ENCODE measurements around the gene OR6S1. TPM values are rescaled to one million over a fixed set of nuclear protein-coding genes. Genes with fewer than 3 reads are reported as not detected.
A peak's percentile ranks its signal among the peaks of the same experiment; 100 is the strongest.

The OR6S1 gene
- total RNA-seq, 1 experiment from 2014 or later = not detected

DNA sequence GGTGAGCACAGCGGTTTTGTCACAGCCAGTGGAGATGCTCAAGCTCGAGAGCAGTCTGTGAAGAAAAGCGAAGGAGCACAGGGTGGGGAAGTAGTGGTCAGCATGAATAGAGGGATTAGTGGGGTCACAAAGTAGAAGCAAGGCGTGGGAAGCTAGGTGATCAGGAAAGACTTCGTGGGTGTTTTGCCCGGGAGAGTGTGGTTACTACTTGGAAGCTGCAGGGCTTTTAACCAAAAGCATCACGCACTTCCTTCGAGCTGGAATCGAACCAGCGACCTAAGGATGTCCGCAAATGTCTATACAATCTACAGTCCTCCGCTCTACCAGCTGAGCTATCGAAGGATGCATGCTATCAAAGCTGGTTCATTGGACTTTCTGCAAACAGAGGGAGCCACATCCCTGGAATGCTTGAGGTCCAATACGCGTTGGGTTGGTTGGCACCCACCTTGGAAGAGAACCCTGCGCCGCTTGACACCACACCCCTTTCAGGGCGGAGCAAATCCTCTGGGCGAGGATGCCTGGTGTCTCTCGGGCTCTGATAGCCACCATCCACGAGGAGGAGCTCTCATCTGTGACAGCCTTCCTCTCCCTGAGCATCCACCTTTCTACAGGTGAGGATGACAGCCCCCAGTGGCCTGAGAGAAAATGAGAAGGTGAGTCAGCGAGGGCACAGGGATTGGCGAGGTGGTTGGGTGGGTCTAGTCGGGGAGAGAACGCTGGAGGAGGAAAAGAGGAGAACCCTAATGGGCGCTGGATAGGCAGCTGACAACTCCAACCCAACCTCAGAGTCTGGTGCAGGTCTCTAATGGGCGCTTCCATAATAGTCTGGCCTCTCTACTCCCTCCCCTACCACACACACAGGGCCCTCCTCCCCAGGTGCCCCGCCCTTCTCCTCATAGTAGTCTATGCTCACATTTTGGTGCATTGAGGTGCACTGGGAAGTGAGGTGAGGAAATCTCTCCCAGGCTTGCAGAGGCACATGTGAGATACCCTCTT is 16.0 kb upstream of the OR6S1 start:
- DNase-seq (ENCODE audit: low spot score) (peak; percentile 90), ATAC-seq (peak; percentile 79)
- Mint-ChIP-seq H3K27me3 (ENCODE audit: low read depth) (peaks cover 63% of the 10 kb centered on the region), H3K9me3 (no peaks in the 10 kb centered on the region), H3K36me3 (no peaks in the 10 kb centered on the region), H3K4me1 (peaks cover 36% of the 10 kb centered on the region), H3K4me3 (peak overlapping the region; percentile 77), H3K27ac (no peak overlapping the region)
- ChIA-PET CTCF (interaction anchor here (0.6 to 5.9 kb wide), 29 partner anchors 8 to 436 kb away, joined by 3 to 106 read pairs (median 6); partner anchors contain the start of genes PARP2, PIP4P1 and RNASE4), POLR2A (interaction anchor here (0.9 to 1.6 kb wide), 6 partner anchors 24 to 51 kb away, joined by 3 to 9 read pairs (median 4); partner anchors contain the start of gene RNASE4)
- TF ChIP-seq, protein P1, sequence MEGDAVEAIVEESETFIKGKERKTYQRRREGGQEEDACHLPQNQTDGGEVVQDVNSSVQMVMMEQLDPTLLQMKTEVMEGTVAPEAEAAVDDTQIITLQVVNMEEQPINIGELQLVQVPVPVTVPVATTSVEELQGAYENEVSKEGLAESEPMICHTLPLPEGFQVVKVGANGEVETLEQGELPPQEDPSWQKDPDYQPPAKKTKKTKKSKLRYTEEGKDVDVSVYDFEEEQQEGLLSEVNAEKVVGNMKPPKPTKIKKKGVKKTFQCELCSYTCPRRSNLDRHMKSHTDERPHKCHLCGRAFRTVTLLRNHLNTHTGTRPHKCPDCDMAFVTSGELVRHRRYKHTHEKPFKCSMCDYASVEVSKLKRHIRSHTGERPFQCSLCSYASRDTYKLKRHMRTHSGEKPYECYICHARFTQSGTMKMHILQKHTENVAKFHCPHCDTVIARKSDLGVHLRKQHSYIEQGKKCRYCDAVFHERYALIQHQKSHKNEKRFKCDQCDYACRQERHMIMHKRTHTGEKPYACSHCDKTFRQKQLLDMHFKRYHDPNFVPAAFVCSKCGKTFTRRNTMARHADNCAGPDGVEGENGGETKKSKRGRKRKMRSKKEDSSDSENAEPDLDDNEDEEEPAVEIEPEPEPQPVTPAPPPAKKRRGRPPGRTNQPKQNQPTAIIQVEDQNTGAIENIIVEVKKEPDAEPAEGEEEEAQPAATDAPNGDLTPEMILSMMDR (IDR thresholded peaks at IDR 0.05) = 0 out of 2 replicates have a peak, but pooled peaks have one; percentile 14
- TF ChIP-seq, protein P2, sequence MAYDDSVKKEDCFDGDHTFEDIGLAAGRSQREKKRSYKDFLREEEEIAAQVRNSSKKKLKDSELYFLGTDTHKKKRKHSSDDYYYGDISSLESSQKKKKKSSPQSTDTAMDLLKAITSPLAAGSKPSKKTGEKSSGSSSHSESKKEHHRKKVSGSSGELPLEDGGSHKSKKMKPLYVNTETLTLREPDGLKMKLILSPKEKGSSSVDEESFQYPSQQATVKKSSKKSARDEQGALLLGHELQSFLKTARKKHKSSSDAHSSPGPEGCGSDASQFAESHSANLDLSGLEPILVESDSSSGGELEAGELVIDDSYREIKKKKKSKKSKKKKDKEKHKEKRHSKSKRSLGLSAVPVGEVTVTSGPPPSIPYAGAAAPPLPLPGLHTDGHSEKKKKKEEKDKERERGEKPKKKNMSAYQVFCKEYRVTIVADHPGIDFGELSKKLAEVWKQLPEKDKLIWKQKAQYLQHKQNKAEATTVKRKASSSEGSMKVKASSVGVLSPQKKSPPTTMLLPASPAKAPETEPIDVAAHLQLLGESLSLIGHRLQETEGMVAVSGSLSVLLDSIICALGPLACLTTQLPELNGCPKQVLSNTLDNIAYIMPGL (CRISPR knock-in tag; IDR thresholded peaks at IDR 0.05) = peak; percentile 80; the same call in 1 of the 2 replicates
- 0 out of 2 replicates have a peak, but pooled peaks have one; percentile 28 for TF ChIP-seq ETV6 (CRISPR knock-in tag; IDR thresholded peaks at IDR 0.05)
- TF ChIP-seq, protein P3, sequence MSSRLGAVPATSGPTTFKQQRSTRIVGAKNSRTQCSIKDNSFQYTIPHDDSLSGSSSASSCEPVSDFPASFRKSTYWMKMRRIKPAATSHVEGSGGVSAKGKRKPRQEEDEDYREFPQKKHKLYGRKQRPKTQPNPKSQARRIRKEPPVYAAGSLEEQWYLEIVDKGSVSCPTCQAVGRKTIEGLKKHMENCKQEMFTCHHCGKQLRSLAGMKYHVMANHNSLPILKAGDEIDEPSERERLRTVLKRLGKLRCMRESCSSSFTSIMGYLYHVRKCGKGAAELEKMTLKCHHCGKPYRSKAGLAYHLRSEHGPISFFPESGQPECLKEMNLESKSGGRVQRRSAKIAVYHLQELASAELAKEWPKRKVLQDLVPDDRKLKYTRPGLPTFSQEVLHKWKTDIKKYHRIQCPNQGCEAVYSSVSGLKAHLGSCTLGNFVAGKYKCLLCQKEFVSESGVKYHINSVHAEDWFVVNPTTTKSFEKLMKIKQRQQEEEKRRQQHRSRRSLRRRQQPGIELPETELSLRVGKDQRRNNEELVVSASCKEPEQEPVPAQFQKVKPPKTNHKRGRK (CRISPR knock-in tag; IDR thresholded peaks at IDR 0.05; ENCODE audit: borderline replicate concordance) = no peak

DNA sequence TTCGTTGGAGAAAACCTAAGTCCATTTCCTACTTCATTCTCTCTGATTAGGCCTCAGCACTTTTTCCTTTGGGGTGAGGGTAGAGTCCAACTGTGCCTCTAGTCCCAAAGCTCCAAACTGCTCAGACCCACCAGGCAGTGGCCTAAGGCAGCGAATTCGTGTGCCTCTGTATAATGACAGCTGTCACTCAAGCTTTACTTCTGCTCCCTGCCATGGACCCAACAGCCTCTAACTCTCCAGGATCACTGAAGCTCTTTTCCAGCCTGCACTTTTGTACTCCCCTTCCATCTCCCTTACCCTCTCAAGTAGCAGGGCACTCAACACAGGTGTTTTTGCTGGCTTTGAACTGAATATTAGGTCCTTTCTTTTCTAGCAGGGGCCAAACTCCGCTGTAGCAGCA is 14.8 kb upstream of the OR6S1 start:
- ChIA-PET POLR2A (interaction anchor here (1.1 kb wide), 1 partner anchor 27 kb away, joined by 7 read pairs; no protein-coding TSS in a partner anchor), CTCF (interaction anchor here (1.6 to 5.9 kb wide), 7 partner anchors 25 to 315 kb away, joined by 3 to 106 read pairs (median 6); partner anchors contain the start of gene RNASE4)
- TF ChIP-seq, protein P4, sequence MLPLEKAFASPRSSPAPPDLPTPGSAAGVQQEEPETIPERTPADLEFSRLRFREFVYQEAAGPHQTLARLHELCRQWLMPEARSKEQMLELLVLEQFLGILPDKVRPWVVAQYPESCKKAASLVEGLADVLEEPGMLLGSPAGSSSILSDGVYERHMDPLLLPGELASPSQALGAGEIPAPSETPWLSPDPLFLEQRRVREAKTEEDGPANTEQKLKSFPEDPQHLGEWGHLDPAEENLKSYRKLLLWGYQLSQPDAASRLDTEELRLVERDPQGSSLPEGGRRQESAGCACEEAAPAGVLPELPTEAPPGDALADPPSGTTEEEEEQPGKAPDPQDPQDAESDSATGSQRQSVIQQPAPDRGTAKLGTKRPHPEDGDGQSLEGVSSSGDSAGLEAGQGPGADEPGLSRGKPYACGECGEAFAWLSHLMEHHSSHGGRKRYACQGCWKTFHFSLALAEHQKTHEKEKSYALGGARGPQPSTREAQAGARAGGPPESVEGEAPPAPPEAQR (CRISPR knock-in tag; IDR thresholded peaks at IDR 0.05) = no peak
- Mint-ChIP-seq H3K4me1 (peaks cover 38% of the 10 kb centered on the region), H3K27me3 (ENCODE audit: low read depth) (peaks cover 59% of the 10 kb centered on the region), H3K36me3 (no peaks in the 10 kb centered on the region), H3K9me3 (no peaks in the 10 kb centered on the region), H3K4me3 (no peak overlapping the region), H3K27ac (no peak overlapping the region)
- DNase-seq (ENCODE audit: low spot score) = no peak
- no peak for ATAC-seq

DNA sequence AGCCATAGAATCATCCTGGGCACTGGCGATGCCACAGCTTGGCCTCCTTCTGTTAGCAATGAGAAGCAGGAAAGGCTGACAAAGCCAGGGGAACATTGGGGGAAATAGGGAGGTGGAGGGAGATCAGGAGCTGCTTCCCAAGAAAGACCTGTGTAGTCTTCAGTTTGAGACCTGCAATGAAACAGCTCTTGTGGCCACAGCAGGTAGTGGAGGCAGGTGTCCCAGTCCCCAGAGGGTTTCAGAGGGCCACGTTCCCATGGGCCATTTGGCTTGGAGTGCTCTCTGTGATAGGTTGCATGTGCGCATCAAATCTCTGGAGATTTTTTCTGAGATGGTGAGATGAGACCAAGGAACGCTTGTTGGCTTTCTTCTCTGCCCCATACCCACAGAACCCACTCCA is 14.4 kb upstream of the OR6S1 start:
- TF ChIP-seq NFYB (CRISPR knock-in tag; conservative IDR thresholded peaks at IDR 0.05; ENCODE audit: low read depth) (no peak), OVOL2 (CRISPR knock-in tag; IDR thresholded peaks at IDR 0.05; ENCODE audit: borderline replicate concordance) (no peak), ATF1 (CRISPR knock-in tag; IDR thresholded peaks at IDR 0.05) (no peak), ELF4 (CRISPR knock-in tag; IDR thresholded peaks at IDR 0.05; ENCODE audit: low read depth) (no peak)
- TF ChIP-seq, protein P5, sequence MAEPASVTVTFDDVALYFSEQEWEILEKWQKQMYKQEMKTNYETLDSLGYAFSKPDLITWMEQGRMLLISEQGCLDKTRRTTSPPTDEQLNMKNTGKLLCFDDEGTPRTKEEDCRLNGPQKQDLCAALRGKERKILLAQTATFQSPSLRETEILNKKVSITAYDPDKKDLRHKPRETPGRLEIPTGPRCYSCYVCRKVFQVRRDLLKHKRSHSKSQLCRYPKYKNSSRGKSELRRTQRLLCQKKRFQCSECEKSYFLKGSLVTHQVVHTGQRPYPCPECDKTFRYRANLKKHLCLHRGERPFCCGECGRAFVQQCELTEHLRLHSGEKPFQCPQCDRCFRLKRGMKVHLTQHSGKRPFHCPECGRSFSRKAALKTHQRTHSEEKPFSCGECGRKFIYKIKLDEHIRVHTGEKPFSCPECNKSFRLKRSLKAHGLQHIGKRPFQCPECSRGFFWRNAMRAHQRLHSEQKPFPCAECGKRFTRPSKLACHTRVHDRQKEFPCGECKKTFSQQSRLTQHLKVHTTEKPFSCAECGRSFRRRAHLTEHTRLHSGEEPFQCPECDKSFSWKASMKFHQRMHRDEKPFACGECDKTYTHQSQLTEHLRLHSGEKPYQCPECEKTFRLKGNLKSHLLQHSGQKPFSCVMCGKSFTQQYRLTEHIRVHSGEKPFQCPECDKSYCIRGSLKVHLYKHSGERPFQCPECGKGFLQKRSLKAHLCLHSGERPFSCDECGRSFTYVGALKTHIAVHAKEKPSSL (CRISPR knock-in tag; conservative IDR thresholded peaks at IDR 0.05) = no peak
- TF ChIP-seq, protein P6, sequence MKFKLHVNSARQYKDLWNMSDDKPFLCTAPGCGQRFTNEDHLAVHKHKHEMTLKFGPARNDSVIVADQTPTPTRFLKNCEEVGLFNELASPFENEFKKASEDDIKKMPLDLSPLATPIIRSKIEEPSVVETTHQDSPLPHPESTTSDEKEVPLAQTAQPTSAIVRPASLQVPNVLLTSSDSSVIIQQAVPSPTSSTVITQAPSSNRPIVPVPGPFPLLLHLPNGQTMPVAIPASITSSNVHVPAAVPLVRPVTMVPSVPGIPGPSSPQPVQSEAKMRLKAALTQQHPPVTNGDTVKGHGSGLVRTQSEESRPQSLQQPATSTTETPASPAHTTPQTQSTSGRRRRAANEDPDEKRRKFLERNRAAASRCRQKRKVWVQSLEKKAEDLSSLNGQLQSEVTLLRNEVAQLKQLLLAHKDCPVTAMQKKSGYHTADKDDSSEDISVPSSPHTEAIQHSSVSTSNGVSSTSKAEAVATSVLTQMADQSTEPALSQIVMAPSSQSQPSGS (CRISPR knock-in tag; IDR thresholded peaks at IDR 0.05; ENCODE audit: borderline replicate concordance, low read depth) = no peak
- H3K36me3 Mint-ChIP-seq = no peaks in the 10 kb centered on the region
- POLR2A ChIA-PET = no interaction called here
- no peak for DNase-seq (ENCODE audit: low spot score)
- ATAC-seq = no peak
- no peaks in the 10 kb centered on the region for H3K9me3 Mint-ChIP-seq
- no peak overlapping the region for H3K4me3 Mint-ChIP-seq
- H3K27ac Mint-ChIP-seq = no peak overlapping the region
- CTCF ChIA-PET = interaction anchor here (0.7 to 5.9 kb wide), 9 partner anchors 9 to 315 kb away, joined by 3 to 106 read pairs (median 6); partner anchors contain the start of gene RNASE4
- H3K27me3 Mint-ChIP-seq (ENCODE audit: low read depth) = peaks cover 59% of the 10 kb centered on the region
- peaks cover 38% of the 10 kb centered on the region for H3K4me1 Mint-ChIP-seq
